ENCODE data around the gene ADCY3.

GRCh38 chr2:24832521-24832920, 87.5 kb downstream of the ADCY3 start:
- TF ChIP-seq YY1 (IDR thresholded peaks at IDR 0.05; ENCODE audit: low read depth) = 0 out of 2 replicates have a peak, but pooled peaks have one; percentile 10
- TF ChIP-seq EGR1 (IDR thresholded peaks at IDR 0.05) = no peak
- no peak for TF ChIP-seq CREB1 (IDR thresholded peaks at IDR 0.05; ENCODE audit: low read depth)
- TF ChIP-seq CEBPB (IDR thresholded peaks at IDR 0.05) = no peak
- no peak for TF ChIP-seq REST (IDR thresholded peaks at IDR 0.05; ENCODE audit: low read depth)
- peak; percentile 18; the same call in 1 of the 2 replicates for TF ChIP-seq TAF1 (IDR thresholded peaks at IDR 0.05; ENCODE audit: low read depth)
- TF ChIP-seq FOXM1 (IDR thresholded peaks at IDR 0.05; ENCODE audit: borderline replicate concordance, low read depth) = no peak
- TF ChIP-seq TEAD4 (IDR thresholded peaks at IDR 0.05) = no peak
